HPDE6-E6E7 (cell line): ENCODE data around the gene POLR1A.

Source experiments
- DNase-seq: peaks from one replicate; pipeline ENCODE4 v3.0.0; 2011; ENCODE audit warnings: missing footprints; ENCODE audit errors: extremely low spot score

POLR1A gene

DNA sequence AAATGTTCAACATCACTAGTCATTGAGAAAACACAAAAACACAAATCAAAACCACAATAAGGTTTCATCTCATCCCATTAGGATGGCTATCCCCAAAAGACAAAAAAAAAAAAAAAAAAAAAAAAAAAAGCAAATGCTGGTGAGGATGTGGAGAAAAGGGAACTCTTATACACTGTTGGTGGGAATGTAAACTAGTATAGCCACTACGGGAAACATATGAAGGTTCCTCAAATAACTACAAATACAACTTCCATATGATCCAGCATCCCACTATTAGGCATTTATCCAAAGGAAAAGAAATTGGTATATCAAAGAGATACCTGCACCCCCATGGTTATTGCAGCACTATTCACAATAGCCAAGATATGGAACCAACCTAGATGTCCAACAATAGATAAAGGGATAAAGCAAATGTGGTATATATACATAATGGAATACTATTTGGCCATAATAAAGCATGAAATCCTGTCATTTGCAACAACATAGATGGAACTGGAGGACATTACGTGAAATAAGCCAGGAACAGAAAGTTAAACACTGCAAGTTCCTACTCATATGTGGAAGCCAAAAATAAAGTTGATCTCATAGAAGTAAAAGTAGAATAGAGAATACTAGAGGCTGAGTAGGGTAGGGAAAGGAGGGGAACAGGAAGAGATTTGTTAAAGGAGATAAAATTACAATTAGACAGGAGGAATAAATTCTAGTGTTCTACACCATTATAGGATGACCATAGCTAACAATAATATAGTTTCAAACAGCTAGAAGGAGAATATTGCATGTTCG is 8.4 kb downstream of the POLR1A start:
- DNase-seq = no peak

DNA sequence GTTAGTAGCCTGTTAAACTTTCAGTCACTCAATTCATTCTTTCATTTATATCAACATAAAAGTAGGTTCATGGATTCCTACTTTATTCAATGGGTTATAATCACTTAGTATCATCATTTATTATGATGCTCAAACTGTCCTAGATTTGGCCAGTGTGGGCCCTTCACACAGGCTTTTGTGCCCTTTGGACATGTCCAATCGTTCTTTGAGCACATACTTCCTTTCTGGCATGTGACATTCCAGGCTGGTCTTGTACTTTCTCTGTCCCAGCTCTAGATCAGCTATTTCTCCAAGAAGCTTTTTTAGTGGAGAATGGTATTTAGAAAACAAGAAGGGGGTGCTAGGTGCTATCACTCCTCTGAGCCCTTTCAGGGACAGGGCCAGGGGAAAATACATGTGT is 11.5 kb downstream of the POLR1A start:
- no peak for DNase-seq

DNA sequence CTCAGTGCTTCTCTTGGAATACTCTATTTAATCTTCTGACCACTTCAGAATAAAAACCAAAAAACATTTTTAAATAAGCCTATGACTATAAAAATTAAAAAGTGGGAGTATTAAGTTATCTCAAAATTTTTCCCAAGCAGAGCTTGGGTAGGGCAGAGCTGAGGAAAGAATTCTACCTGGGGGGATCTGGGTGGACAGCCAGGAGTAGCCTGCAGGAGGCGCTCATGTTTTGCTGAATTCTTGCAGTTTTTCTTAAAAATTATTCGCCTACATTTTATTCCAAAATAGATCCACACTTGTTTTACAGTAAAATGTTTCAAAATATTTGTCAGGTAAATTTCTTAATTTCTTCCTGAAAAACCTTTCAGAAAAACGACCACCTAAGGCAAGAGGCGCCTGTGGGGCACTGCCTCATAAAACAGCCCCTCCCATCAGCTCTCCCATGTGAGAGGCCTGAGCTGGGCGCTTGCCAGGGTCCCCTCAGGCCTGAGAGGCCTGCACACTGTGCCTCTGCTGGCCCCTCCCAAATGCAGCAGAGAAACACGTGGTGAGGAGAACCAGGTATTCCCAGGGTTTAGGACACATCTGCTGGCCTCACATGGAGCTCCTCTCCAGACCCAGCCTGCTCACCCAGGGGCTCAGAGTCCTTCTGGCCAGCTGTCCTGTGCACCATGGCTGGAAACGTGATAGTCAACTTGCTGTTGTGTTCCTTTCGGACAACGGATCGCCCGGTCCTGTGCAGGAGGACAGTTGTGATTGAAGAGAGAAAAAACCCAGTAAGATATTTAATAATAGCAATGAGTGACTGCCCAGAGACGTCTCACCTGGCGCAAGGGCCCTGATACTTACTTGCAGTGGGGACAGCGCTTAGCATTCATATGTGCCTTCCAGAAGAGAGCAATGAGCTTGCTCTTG is 17.5 kb downstream of the POLR1A start:
- DNase-seq = no peak

DNA sequence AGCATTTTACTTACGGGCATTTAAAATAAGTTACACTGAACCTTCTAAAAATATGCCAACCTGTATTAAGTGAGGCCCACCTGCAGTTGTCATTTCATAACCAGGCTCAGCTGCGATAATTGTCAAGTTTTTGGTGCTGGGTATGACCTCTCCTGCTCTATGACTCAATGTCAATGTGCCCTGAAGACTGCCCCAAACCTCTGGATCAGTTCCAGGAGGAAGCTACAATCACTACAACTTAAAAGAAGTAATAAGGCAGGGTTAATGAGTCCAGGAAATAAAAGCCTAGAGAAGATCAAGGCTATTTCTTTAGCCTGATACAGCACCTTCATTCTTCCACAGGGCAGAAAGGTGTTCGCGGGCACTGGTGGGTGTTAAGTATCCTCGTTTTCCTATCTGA is 22.9 kb downstream of the POLR1A start:
- no peak for DNase-seq

DNA sequence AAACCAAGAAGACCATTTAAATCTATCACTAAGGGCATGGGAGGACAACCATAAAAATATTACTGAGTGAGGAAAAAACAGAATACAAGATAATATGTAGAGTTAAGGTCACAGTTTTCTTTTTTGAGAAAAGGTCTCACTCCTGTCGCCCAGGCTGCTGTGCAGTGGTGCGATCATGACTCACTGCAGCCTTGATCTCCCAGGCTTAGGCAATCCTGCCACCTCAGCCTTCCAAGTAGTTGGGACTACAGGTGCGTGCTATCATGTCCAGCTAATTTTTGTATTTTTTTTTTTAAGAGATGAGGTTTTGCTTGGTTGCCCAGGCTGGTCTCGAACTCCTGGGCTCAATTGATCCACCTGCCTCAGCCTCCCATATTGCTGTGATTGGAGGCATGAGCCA is 24.0 kb downstream of the POLR1A start:
- no peak for DNase-seq

DNA sequence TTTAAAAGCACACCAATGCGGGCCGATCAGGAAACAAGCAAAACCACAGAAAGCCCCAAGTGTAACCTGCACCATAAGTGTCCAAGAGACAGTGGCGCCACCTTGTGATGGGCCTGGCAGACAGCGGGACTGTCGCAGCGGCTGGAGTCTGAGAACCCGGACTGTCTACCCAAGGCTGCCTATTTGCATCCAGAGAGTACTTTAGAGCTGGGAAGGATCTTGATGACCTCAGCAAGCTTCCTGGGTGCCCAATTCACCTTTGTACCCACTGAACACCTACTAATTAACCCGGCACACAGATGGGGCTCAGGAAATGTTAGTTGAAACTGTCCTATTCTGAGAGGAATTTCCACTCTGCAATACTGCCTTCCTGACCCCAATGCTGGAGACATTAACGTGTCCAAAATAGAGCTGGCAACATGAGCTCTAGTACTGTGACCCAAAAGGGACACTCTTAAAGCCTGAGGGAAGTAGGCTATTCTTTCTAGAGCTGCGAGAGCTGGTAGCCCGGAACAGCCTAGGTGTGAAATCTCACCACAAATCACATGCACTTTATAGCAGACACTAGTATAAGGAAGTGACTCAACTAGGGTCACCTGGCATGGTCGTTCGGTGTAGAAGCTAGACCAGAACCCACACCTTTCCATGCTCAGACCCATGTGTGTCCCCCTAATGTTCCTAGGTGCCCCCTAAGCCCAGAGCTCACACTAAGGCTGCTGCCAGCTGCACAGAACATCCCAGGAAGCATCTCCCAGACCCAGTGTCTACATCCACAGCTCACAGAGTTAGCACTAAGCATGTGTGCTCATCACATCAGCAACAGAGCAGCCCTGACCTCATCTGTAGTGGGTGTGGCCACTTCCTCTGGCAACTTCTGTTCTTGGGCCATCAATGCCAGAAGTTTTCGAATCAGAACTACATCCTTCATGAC is 25.4 kb downstream of the POLR1A start:
- DNase-seq = peak; percentile 20

DNA sequence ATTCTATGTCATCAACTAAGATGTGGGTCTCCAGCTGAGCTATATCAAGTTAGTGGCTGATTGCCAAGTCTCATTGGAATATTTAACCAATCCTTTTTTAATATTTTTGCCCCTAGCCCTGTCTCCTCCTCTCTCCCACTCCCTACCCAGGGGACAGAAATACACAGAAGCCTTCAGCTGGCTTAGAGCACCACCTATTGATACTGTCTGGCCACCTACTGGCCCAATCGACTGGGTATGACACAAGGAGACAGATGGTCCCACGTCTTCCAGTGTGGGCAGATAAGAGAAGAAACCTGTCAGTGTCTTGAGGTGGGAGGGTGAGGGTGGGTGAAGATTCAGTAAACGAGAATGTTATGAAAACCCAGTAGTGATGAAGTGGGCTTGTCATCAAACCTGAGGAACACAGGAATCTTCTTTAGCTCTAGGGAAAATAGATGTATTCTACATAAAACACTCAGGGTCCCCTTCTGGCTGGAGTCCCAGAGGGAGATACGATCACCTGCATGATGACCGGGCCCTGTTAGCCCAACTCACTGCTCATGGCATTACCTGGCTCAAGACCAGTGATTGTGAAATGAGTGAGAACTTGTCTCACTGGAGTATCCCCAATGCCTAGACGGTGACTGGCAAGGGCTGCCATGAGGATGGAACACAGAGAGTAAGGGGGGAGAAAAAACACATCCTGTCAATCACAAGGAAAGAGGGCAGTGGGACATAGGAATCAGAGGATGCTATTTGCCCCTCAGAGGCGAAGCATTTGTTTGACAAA is 26.7 kb downstream of the POLR1A start:
- DNase-seq = no peak

DNA sequence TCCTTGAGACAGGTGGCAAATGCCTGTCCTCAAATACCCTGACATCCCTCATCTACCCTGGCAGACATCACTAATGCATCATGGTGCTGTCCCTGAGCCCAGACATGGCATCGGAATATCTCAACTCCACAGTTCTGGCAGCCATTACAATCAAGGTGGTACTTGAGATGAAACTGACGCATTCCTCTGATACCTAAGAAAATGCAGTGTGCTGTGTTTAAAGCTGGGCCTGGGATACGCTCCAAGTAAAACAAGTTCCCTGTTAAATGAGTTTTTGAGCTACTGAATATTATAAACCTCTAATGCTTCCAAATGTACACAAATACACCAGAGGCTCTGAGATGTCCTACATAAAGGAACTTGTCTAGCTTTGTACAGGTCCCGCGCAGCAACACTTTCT is 29.8 kb downstream of the POLR1A start:
- no peak for DNase-seq

DNA sequence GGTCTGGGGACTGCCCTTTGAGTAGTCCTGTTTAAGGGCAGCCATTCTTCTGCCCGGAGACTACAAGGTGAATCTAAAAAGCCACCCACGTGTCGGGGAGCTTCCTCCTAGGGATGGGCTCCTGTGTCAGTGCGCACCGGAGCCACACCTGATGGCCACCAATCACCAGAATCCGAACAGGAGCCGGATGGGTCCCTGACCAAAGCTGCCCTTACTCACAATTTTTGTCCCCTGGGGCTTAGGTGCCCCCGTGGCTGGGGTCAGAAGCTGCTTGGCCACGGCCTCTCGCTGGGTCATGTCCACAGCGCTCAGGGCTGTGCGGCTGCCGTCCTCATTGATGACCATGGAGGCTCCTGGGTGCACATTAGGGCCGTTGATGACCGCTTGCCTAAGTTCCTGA is 30.9 kb downstream of the POLR1A start:
- DNase-seq = no peak

DNA sequence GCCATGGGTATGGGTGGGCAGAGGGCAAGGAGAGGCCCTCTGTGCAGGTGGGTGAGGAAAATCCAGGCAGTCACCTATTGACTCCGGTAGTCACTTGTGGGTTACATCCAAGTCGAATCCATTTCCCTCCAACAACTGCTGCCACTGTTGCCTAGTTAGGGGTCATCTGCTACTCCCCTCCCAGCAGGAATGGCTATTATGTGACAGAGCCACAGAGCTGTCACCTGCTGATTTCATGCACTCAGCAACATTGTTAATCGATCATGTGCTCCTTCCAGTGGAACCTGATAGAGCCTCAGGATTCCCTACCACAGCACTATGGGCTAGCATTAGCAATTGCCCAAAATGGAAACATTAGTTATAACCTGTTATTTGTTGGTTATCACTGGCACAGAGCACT is 31.4 kb downstream of the POLR1A start:
- DNase-seq = no peak

DNA sequence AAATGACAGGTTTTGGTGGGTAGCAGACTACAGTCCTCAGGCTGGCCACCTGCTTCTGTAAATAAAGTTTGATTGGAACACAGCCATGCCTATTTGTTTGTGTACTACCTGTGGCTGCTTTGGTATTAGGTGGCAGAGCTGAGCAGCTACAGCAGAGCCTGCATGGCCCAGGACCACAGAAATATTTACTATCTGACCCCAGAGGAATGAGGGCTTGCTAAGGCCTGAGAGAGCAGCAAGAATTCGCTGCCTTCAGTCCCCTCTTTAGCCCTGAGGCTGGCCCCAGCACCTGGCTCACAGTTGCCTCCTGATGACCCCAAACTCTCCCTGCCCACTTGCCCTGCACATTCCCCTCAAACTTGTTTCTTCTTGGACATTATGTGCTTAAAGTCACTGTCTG is 32.5 kb downstream of the POLR1A start:
- no peak for DNase-seq

DNA sequence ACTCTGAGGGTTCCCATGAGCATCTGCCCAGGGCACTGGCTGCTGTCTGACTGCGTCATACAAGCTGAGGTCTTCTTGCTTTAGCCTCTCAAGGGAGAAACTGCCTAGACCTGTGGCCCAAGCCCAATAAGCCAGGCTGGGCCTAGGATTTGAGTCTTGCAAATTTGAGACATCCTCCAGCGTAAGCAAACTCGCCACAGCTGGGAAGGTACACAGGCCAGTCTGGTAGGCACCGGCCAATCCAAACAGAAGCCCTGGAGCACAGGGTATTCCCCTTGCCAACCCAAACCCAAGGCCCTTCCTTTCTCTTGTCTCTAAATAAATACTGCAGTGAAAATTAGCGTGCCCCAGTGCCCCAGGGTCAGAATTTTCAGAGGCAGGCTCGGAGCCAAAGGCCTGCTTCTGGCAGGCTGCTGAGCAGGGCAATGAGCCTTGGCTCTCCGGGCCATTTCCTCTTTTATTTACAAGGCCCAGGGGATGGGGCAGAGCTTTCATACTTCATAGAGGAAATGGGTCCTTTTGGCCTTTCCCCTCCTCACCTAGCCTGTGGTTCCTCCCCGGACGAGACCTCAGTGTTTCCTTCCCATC is 33.3 kb downstream of the POLR1A start:
- no peak for DNase-seq

DNA sequence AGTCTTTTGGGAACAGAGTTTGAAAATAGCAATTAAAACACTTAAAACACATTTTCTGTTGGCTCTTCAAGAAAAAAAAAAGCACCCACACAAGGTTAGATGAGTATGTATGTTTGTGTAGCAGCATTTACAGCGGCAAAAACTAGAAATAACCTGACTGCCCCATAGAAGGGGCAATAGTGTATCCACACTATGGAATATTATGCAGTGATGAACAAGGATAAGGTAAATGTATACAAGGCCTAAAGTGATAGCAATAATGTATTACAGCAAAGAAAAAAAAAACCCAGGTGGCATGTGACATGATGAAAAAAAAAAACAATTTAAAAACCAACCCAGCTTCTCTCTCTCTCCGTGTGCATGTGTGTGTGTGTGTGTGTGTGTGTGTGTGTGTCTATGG is 34.8 kb downstream of the POLR1A start:
- no peak for DNase-seq

DNA sequence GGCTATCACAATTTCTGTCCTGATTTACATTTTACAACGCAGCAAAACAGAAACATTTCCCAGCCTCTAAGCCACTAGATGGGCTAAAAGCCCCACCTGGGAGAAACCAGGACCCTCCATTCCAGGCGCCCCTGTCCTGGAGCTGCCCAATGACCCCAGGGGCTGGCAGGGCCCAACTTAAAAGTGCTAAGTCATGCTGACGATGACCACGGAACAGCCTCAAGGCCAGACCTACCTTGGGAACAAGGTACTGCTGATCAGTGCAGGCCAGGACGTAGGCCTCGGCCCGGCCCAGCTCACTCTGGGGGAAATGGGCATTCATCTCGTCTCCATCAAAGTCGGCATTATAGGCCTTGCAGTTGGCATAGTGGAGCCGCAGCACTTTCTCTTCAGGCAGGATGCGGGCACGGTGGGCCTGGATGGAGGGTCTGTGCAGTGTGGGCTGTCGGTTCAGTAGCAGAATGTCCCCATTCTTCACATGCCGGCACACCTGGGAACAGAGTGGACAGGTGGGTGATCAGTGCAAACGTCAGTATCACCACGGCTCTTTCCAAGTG is 35.8 kb downstream of the POLR1A start:
- DNase-seq = no peak

DNA sequence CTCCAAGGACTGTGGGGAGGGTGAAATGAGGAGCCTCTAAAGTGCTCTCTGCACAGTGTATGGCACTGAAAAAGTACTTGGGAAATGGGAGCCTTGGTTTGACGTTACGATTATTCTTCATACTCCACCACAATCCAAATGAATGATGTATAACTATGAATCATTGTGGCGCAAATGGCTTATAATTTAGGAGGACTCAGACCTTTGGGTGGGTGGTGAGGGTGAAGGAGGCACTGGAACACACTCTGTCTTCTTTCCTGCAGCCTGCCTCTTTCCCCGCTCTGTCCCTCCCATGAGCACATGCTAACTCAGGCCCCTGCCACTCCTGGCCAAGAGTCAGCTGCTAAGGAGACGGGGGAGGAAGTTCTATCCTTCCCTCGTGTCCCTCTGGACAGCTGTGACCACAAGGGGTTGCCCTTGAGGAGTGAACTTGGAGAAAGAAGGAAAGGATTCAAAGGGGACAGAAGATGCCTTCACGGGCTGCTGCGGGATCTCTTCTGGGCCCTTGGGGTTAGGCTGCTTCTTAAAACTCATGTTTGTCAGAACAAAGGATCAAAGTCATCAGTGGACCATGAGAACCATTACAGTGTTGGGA is 36.5 kb downstream of the POLR1A start:
- no peak for DNase-seq

DNA sequence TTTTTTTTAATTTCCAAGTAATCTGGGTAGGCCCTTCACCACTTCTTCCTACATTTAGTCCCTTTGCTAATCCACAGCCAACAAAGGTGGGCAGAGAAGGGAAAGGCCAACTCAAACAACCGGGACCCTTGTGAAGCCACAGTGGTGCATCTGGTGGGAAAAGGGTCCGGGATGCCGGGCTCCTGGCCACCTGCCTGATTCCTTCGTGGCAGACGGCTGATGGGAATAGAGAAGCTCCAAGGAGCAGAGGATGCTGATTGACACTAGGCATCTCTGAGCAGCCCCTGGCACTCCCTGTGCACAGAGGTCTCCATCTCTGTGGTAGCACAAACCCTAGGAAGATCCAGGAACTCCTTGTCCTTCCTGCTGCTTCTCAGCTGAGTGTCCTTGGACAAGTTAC is 37.0 kb downstream of the POLR1A start:
- no peak for DNase-seq

DNA sequence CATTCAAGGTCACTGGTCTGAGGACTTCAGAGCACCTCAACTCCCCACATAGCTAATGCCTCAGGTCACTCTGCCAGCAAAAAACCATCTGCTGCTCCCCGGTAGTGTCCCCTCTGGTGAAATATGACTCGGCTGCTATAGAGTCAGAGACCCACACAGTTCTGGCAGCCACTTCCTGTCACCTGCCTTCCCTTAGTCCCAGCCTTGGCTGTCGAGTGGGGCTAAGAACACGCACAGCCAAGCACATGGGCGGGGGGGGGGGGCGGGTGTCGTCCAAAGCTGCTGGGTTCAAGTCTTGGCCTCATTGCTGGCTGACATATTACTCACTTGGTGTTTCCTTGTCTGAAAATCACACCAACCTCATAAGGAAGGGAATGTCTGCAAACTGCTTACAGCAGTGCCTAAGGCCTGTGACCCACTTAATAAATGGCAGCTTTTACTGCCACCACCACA is 37.5 kb downstream of the POLR1A start:
- no peak for DNase-seq

DNA sequence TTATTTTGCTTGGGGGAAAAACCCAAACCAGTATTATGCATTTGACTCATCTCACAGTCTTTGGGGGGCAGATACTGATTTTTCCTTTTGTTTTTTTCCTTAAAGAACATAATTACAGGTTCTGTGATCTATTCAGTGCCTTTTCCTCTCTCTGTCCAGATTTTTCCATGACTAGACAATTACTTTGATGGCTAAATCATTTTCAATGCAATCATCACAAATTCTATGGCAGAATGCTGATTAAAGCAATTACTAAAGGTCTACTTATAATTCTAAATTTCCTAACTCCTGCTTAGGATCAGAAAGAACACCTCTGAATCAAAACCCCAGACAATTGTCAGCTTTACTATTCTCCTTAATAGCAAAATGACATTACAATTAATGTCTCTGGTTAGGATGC is 38.8 kb downstream of the POLR1A start:
- no peak for DNase-seq

DNA sequence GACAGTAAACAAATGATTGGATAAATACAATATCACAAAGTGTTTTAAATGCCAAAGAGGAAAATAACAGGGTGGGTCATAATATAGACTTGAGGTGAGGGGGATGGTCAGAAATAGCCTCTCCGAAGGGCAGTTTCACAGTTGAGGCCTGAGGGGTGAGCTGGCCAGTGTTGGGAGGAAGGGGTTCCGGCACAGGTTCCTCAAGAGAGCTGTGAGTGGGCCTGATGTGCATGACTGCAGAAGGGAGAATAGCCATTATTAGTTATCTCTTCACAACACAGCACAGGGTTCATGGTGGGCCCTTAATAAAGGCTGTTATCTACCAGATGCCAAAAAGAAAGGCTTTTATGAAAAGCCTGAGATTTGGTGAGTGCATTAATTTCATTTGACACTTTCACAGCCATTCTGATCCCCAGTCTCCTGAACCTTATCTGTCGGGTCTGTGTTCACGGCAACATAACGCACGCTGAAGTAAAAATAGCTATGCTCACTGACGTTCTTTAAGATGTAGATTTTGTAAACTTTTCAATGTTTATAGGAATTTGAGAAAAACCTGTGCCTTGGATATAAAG is 39.6 kb downstream of the POLR1A start:
- no peak for DNase-seq

DNA sequence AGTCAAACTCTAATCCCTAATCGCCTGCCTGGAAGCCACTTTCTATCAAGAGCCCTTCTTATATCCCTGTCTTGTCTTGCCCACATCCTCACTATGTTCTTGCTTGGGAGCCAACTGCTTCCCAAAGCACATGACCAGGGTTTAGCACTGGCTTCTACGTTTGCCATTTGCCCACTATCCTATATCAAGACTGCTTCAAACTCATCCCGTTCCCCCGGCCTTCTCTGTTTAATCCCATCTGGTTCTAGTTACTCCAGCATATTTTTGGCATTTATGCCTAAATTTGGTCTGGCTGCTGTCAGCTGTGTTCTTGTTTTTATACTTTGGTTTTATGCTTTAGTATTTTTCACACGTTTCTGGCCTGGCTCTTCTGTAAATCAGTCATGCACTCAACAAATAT is 40.2 kb downstream of the POLR1A start:
- no peak for DNase-seq
